GM21423 (cell line): ENCODE measurements around the gene SLC25A40.
"Not testable (repeated sequence)": the region's sequence is repeated elsewhere in the genome, so short reads cannot be mapped to it uniquely, and the experiment has no call there.

ENCODE experiments used
- ATAC-seq: cut with Tn5 transposase; IDR thresholded peaks from one replicate; pipeline ENCODE4 v1.9.1; 2021; ENCODE audit warnings: mild to moderate bottlenecking, moderate library complexity; ENCODE audit not compliant: unreplicated experiment

The SLC25A40 gene

GRCh38 chr7:87876040-87876868 is at the start of gene SLC25A40, which contains the start of gene DBF4:
SLC25A40 (minus strand) TSS chr7:87876360; CDS start chr7:87858727, 17,633 bp downstream.
DBF4 (plus strand) TSS chr7:87876493; CDS start chr7:87876733, 240 bp downstream.
- ATAC-seq, result peak; percentile 86

- not testable (repeated sequence) for ATAC-seq
These were observed 46.7 kb upstream of the SLC25A40 start for GRCh38 chr7:87922759-87923395.

GRCh38 chr7:87920578-87920977 is 44.4 kb upstream of the SLC25A40 start:
- no peak for ATAC-seq

GRCh38 chr7:87919875-87920274 is 43.7 kb upstream of the SLC25A40 start:
- ATAC-seq, result no peak

GRCh38 chr7:87918740-87919139 is 42.6 kb upstream of the SLC25A40 start:
- ATAC-seq, result no peak

GRCh38 chr7:87912121-87912520 is 36.0 kb upstream of the SLC25A40 start:
- ATAC-seq, result no peak

- not testable (repeated sequence) for ATAC-seq
These were observed 32.7 kb upstream of the SLC25A40 start for GRCh38 chr7:87908814-87909213.

GRCh38 chr7:87907136-87907906 is 31.2 kb upstream of the SLC25A40 start:
- not testable (repeated sequence) for ATAC-seq

- ATAC-seq, result no peak
These were observed 23.1 kb upstream of the SLC25A40 start for GRCh38 chr7:87899255-87899654.

- no peak for ATAC-seq
These were observed 19.2 kb upstream of the SLC25A40 start for GRCh38 chr7:87895363-87895762.

- no peak for ATAC-seq
These were observed 10.7 kb upstream of the SLC25A40 start for GRCh38 chr7:87886875-87887274.

GRCh38 chr7:87885018-87885417 is 8.9 kb upstream of the SLC25A40 start:
- ATAC-seq, result no peak

- ATAC-seq, result no peak
These were observed 6.2 kb upstream of the SLC25A40 start for GRCh38 chr7:87882151-87882937.

GRCh38 chr7:87878208-87878735 is 2.1 kb upstream of the SLC25A40 start:
- ATAC-seq, result no peak

- ATAC-seq, result no peak
These were observed 1.3 kb upstream of the SLC25A40 start for GRCh38 chr7:87877366-87878040.

GRCh38 chr7:87876869-87877234 is 692 bp upstream of the SLC25A40 start:
- ATAC-seq, result peak; percentile 10

GRCh38 chr7:87875151-87876039 is 765 bp downstream of the SLC25A40 start:
- peak; percentile 18 for ATAC-seq

- ATAC-seq, result no peak
These were observed 2.1 kb downstream of the SLC25A40 start for GRCh38 chr7:87874066-87874465.

- not testable (repeated sequence) for ATAC-seq
These were observed 2.8 kb downstream of the SLC25A40 start for GRCh38 chr7:87873328-87873727.
